ENCODE measurements around the gene DHX32.

The DHX32 gene

DNA sequence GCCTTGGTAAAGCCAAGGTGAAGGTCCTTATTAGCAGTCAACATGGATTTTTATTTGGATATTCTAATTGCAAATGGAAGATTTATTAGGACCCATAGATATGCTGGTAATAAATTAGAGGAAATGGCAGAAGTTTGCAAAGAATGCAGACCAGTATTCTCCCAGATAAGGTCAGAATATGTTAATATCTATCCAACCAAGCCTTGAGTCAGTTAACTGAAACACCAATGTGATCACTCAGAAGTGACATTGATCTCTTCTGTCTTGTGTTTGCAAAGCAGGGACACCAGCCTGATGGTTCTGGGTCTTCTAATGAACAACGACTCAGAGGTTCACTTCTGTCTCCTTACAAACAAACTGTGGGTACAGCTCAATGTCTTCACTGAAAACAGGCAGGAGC lies 79.5 kb downstream of the DHX32 start:
- DNase-seq: no peak

DNA sequence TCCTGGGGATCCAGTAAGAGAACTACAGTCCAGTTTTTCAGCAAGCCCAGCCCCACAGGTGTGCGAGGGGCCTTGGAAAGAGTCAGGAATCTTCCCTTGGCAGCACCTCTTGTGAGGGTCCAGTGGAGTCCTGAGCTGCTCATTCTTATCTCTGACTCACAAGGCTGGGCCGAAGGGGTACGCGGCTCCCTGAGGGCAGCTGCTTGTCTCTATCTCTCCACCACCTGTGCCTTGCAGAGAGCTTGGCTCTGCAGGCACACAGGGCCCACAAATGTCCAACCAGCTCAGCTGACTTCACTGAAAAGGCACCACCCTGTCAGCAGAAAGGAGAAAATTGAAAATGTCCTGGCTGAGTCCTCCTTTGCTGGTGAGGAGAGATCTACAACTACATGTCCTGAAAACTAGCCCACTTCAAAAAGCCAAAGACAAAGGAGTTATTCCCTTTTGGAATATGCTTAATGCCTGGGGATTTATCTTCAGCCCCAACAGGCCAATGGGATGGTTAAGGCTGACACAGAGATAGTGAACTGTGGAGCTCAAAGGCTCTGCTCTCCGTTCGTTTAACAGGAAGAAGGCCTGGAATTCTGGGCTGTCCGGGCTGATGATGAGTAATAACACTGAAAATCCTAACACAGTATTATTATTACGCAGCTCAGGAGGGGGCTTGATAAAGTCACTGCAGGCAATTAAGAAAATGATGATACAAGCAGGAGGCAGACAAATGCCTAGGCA lies 81.5 kb downstream of the DHX32 start:
- no peak for DNase-seq

DNA sequence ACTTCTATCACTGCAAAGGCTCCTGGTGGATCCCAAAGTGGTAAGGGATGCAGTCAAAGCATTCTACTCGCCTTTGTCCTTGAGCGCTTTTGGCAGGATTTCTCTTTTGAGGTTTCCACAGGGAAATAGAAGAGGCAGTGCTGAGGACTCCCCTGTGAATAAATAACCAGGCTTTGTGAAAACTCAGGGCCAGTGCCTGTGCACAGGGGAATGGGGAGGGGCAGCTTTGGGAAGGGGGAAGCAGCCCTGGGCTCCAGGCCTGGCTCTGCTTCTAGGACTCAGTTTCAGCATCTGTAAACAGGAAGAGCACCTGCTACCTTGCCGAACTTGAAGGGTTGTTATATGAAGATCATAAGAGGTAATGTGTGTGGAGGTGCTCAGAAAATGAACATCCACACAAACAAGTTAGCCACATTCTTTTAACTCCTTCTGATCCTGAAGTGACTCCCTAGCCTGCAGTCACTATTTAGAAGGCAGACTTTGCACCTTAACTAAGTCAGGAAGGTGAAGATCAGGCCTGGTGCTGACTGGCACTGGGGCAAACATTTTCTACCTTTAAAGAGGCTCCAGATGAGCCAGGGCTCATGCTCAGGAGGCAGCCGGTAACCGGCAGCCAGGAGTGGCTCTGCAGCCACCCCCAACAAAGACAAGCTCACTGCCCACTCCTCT lies 83.0 kb downstream of the DHX32 start:
- DNase-seq: no peak

DNA sequence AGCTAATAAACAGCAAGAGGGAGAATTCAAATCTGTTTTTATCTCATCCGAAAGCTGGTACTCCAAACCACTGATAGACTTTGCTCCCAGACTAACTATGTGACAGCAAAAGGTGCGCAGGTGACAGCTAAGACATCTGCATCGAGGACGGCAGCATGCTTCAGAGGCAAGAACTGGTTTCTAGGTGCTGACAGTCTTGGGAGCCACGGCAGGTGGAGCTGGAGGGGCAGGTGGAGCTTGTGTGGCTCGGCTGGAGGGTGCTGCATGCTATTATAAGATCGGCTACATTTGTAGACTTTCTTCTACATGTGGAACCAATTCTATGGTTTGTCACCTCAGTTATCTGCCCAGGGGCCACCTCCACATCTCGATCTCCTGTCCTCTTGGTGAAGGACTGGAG lies 83.7 kb downstream of the DHX32 start:
- DNase-seq: no peak

DNA sequence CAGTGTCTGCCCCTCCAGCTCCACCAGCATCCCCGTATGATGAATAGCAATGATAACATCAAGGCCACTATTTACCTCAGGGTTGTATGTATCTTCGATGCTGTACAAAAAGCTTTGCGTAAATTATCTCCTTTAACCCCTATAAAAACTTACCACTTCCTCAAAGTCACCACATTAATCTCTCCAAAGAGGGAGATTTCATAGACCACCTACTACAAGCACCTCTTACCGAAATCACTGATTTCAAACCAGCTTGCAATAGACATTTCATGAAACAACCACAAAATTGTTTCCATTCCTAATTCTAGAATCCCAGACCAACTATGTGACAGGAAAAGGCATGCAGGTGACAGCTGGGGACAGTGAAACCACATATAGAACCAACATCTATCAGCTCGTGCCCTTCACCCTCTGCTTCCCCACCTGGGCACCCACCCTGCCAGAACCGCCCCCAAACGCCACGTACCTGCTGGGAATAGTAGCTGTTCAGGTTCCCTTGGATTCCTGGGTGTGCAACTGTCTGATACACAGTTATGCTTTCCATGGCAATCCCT lies 85.4 kb downstream of the DHX32 start:
- no peak for DNase-seq

DNA sequence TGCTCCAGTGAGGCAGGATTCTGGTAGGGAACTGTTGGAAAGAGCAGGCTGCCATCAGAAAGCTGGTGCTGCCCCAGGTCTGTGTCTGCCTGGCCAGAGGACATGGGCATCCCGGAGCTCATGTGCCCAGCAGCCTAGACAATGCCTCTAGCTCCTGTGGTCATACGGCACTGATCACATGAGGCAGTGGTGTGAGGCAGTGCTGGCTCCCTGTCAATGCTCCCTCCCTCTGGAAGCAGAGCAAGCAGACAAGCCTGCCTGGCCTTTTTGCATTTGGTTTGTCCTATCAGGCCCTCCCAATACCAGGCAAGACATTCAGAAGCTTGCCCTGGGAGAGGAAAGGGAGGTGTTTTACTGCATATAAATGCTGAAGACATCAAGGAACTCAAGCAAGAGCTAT lies 86.0 kb downstream of the DHX32 start:
- DNase-seq: no peak

DNA sequence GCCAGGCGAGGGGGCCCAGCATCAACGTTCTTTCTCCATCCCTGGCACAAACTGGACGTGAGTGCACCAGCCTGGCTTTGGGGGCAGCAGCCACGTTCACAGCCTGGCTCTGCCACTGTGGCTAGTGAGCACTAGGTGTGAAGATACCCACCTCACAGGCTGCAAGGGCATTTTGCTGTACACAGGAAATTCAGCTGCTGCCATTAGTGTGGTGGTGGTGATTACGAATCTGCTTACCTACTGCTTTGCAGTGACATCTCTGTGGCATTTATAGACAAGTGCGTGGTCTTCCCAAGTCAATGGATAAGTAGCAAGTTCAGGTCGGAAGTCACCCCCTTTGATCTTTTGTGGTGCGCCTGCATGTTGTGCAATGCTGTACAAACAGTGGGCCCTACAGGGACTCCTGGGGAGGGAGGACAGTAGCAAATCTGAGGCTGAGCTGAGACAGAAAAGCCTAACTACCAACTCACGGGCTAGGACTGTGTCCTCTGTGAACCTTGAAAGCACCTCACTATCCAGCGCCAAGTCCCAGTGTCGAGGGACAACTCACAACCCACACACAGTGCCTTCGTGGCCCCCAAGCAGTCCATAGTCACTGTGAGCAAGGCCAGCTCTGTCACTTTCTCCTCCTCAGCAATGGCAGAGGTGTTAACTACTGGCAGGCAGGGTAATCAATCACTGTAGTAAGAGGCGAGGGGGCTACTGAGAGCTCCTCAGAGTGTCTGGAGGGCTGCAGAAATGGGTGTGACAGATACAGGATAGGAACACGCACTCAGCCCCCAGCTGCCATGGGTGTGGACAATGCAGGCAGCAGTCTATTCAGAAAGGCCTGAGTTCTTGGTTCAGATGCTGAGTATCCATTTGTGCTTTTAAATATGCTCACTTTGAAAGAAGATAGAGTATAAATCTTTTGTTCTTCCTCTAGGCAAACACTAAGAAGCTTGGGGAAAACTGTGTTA lies 88.5 kb downstream of the DHX32 start:
- DNase-seq: no peak

DNA sequence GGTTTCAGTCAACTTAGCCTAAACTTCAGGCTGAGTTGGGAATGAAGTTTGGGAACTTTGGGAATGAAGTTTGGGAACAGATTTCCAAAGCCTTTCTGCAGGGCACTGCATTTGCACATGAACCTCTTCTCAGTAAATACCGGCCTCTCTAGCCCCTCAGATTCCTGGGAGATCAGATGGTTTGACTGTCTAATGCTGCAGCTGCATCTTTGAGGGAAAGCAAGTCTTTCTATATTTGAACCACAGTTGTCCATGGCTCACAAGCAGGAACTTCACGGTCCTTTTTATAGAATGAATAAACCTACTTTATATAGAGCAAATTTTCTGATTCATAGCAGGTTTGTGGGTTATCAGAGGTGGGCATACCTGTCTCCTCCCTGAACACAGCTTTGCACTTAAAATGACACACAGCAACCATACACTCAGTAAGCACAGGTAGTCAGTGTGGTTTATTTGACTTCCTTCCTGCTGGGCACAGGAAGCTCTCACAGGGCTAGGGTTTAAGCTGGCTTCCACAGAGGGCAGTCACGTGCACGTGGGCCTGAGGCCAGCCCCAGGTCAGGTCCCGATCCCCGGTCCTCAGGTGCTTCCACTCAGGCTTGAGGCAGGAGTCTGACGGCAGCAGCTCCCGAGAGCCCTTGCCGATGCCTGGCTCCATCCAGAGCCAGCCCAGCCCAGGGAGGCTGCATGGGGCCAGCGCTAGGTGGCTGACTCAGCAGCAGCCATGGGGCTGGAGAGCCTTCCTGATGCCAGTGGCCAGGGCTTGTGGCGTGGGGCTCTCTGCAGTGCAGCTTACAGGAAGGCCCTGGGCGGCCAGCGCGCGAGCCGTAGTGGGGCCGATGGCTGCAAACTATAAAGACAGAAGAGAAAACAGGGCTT lies 92.7 kb downstream of the DHX32 start:
- no peak for DNase-seq
